GM18526 (cell line): ENCODE data around the gene BRINP1.

ENCODE experiments used
- POLR2A ChIP-seq: IDR thresholded peaks from 3 replicates; pipeline ENCODE4 v1.6.1; 2011; ENCODE audit not compliant: insufficient read length; ENCODE audit errors: extremely low read depth

The BRINP1 gene

GRCh38 chr9:119159386-119159785 lies 209.8 kb downstream of the BRINP1 start:
- no peak for TF ChIP-seq POLR2A

GRCh38 chr9:119157196-119157595 lies 212.0 kb downstream of the BRINP1 start:
- TF ChIP-seq POLR2A = no peak

GRCh38 chr9:119156354-119156753 lies 212.9 kb downstream of the BRINP1 start:
- no peak for TF ChIP-seq POLR2A

GRCh38 chr9:119154527-119154926 lies 214.7 kb downstream of the BRINP1 start:
- TF ChIP-seq POLR2A = no peak

GRCh38 chr9:119153402-119153801 lies 215.8 kb downstream of the BRINP1 start:
- TF ChIP-seq POLR2A = no peak

GRCh38 chr9:119148855-119149254 lies 220.4 kb downstream of the BRINP1 start:
- TF ChIP-seq POLR2A = no peak

- TF ChIP-seq POLR2A = no peak
Observed at GRCh38 chr9:119137479-119137878, 231.8 kb downstream of the BRINP1 start.

- TF ChIP-seq POLR2A = no peak
Observed at GRCh38 chr9:119126040-119126439, 243.2 kb downstream of the BRINP1 start.

- no peak for TF ChIP-seq POLR2A
Observed at GRCh38 chr9:119121899-119122298, 247.3 kb downstream of the BRINP1 start.

- no peak for TF ChIP-seq POLR2A
Observed at GRCh38 chr9:119117409-119117808, 251.8 kb downstream of the BRINP1 start.
